ENCODE measurements around the gene ZBTB7C.

ZBTB7C gene

GRCh38 chr18:48356151-48356745 lies 52.9 kb downstream of the ZBTB7C start:
- no peak overlapping the region for H3K27ac ChIP-seq (ENCODE audit: low read depth, low read length)
- no peaks in the 10 kb centered on the region for H3K36me3 ChIP-seq (ENCODE audit: control insufficient read depth in 1 of 2, insufficient read depth in 2 of 2, low read length in 2 of 2)
- no peaks in the 10 kb centered on the region for H3K9me3 ChIP-seq (ENCODE audit: control insufficient read depth in 1 of 2, low read length in 2 of 2)
- no peak overlapping the region for H3K4me3 ChIP-seq (ENCODE audit: low read depth in 1 of 2, low read length in 2 of 2)
- H3K27me3 ChIP-seq (ENCODE audit: control insufficient read depth in 1 of 2, insufficient read depth in 2 of 2, low read length in 2 of 2), result peaks cover 0 to 4% of the 10 kb centered on the region in 2 donors
- H3K4me1 ChIP-seq (ENCODE audit: control insufficient read depth in 1 of 2, insufficient read depth in 2 of 2, low read length in 2 of 2), result peaks cover 0 to 6% of the 10 kb centered on the region in 2 donors
- H3K9ac ChIP-seq (ENCODE audit: low read depth in 1 of 2, low read length in 2 of 2), result no peak overlapping the region

- no peaks in the 10 kb centered on the region for H3K9me3 ChIP-seq (ENCODE audit: control insufficient read depth in 1 of 2, low read length in 2 of 2)
- peaks cover 0 to 1% of the 10 kb centered on the region in 2 donors for H3K27me3 ChIP-seq (ENCODE audit: control insufficient read depth in 1 of 2, insufficient read depth in 2 of 2, low read length in 2 of 2)
- H3K36me3 ChIP-seq (ENCODE audit: control insufficient read depth in 1 of 2, insufficient read depth in 2 of 2, low read length in 2 of 2), result no peaks in the 10 kb centered on the region
- H3K9ac ChIP-seq (ENCODE audit: low read depth in 1 of 2, low read length in 2 of 2), result no peak overlapping the region
- no peak overlapping the region for H3K27ac ChIP-seq (ENCODE audit: low read depth, low read length)
- H3K4me3 ChIP-seq (ENCODE audit: low read depth in 1 of 2, low read length in 2 of 2), result no peak overlapping the region
- H3K4me1 ChIP-seq (ENCODE audit: control insufficient read depth in 1 of 2, insufficient read depth in 2 of 2, low read length in 2 of 2), result peaks cover 0 to 6% of the 10 kb centered on the region in 2 donors
Measured at GRCh38 chr18:48355276-48356115, 53.7 kb downstream of the ZBTB7C start.

- no peaks in the 10 kb centered on the region for H3K36me3 ChIP-seq (ENCODE audit: control insufficient read depth in 1 of 2, insufficient read depth in 2 of 2, low read length in 2 of 2)
- no peak overlapping the region for H3K9ac ChIP-seq (ENCODE audit: low read depth in 1 of 2, low read length in 2 of 2)
- H3K4me3 ChIP-seq (ENCODE audit: low read depth in 1 of 2, low read length in 2 of 2), result no peak overlapping the region
- H3K27ac ChIP-seq (ENCODE audit: low read depth, low read length), result no peak overlapping the region
- H3K9me3 ChIP-seq (ENCODE audit: control insufficient read depth in 1 of 2, low read length in 2 of 2), result no peaks in the 10 kb centered on the region
- H3K4me1 ChIP-seq (ENCODE audit: control insufficient read depth in 1 of 2, insufficient read depth in 2 of 2, low read length in 2 of 2), result peaks cover 0 to 6% of the 10 kb centered on the region in 2 donors
- no peaks in the 10 kb centered on the region for H3K27me3 ChIP-seq (ENCODE audit: control insufficient read depth in 1 of 2, insufficient read depth in 2 of 2, low read length in 2 of 2)
Measured at GRCh38 chr18:48354746-48355260, 54.4 kb downstream of the ZBTB7C start.

GRCh38 chr18:48352051-48352755 lies 57.0 kb downstream of the ZBTB7C start:
- Histone ChIP-seq H3K27me3 (ENCODE audit: control insufficient read depth in 1 of 2, insufficient read depth in 2 of 2, low read length in 2 of 2) (no peaks in the 10 kb centered on the region), H3K27ac (ENCODE audit: low read depth, low read length) (no peak overlapping the region), H3K4me3 (ENCODE audit: low read depth in 1 of 2, low read length in 2 of 2) (no peak overlapping the region), H3K36me3 (ENCODE audit: control insufficient read depth in 1 of 2, insufficient read depth in 2 of 2, low read length in 2 of 2) (no peaks in the 10 kb centered on the region), H3K9ac (ENCODE audit: low read depth in 1 of 2, low read length in 2 of 2) (no peak overlapping the region), H3K4me1 (ENCODE audit: control insufficient read depth in 1 of 2, insufficient read depth in 2 of 2, low read length in 2 of 2) (peaks cover 0 to 5% of the 10 kb centered on the region in 2 donors), H3K9me3 (ENCODE audit: control insufficient read depth in 1 of 2, low read length in 2 of 2) (no peaks in the 10 kb centered on the region)

- no peak overlapping the region for H3K4me3 ChIP-seq (ENCODE audit: low read depth in 1 of 2, low read length in 2 of 2)
- H3K27me3 ChIP-seq (ENCODE audit: control insufficient read depth in 1 of 2, insufficient read depth in 2 of 2, low read length in 2 of 2), result no peaks in the 10 kb centered on the region
- H3K4me1 ChIP-seq (ENCODE audit: control insufficient read depth in 1 of 2, insufficient read depth in 2 of 2, low read length in 2 of 2), result no peaks in the 10 kb centered on the region
- H3K27ac ChIP-seq (ENCODE audit: low read depth, low read length), result no peak overlapping the region
- H3K9ac ChIP-seq (ENCODE audit: low read depth in 1 of 2, low read length in 2 of 2), result no peak overlapping the region
- H3K36me3 ChIP-seq (ENCODE audit: control insufficient read depth in 1 of 2, insufficient read depth in 2 of 2, low read length in 2 of 2), result no peaks in the 10 kb centered on the region
- no peaks in the 10 kb centered on the region for H3K9me3 ChIP-seq (ENCODE audit: control insufficient read depth in 1 of 2, low read length in 2 of 2)
Measured at GRCh38 chr18:48351216-48352050, 57.8 kb downstream of the ZBTB7C start.

DNA sequence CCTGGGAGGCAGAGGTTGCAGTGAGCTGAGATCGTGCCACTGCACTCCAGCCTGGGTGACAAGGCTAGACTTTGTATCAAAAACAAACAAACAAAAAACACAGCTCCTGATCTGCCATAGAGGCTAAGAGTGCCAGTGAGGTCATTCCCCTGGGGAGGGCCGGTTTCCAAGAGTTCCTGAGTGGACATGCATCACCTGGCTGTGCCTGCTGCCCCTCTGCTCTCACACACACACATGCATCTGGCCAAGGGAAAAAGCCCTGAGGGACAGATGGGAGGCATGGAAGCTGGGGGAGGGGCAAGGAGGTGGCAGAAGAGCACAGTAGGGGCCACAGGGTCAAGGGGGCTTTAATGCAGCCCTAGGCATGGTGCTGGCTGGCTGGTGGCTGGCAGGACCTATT lies 60.4 kb downstream of the ZBTB7C start:
- Histone ChIP-seq H3K9ac (ENCODE audit: low read depth in 1 of 2, low read length in 2 of 2) (no peak overlapping the region), H3K27me3 (ENCODE audit: control insufficient read depth in 1 of 2, insufficient read depth in 2 of 2, low read length in 2 of 2) (no peaks in the 10 kb centered on the region), H3K27ac (ENCODE audit: low read depth, low read length) (no peak overlapping the region), H3K36me3 (ENCODE audit: control insufficient read depth in 1 of 2, insufficient read depth in 2 of 2, low read length in 2 of 2) (no peaks in the 10 kb centered on the region), H3K4me3 (ENCODE audit: low read depth in 1 of 2, low read length in 2 of 2) (no peak overlapping the region), H3K9me3 (ENCODE audit: control insufficient read depth in 1 of 2, low read length in 2 of 2) (no peaks in the 10 kb centered on the region), H3K4me1 (ENCODE audit: control insufficient read depth in 1 of 2, insufficient read depth in 2 of 2, low read length in 2 of 2) (no peaks in the 10 kb centered on the region)

DNA sequence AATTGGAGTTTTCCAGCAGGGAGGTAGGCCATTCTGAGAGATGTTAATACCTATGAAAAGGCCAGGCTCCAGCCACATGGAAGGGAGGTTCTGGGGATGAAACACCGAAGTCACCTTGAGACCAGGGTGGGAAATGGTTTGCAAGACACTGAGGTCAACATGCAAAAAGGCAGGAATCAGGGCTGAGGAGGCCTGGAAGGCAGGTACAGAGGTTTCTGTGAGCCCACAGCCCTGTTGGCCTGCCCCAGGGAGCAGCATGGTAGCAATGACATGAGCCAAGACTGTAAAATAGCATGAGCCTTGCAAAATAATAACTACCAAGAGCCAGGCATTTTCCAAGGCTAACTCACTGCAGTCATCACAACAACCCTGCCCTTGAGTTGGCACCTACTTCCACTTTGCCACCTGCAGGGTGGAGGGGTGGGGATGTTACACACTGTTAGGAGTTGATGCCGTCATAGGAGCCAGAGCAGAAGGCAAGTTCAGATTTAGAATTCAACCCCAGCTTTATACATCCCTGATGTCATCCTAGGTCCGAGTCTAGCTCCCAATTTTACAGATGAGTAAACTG lies 61.3 kb downstream of the ZBTB7C start:
- Histone ChIP-seq H3K27me3 (ENCODE audit: control insufficient read depth in 1 of 2, insufficient read depth in 2 of 2, low read length in 2 of 2) (no peaks in the 10 kb centered on the region), H3K9me3 (ENCODE audit: control insufficient read depth in 1 of 2, low read length in 2 of 2) (no peaks in the 10 kb centered on the region), H3K4me1 (ENCODE audit: control insufficient read depth in 1 of 2, insufficient read depth in 2 of 2, low read length in 2 of 2) (peaks cover 8% of the 10 kb centered on the region in 2 donors), H3K9ac (ENCODE audit: low read depth in 1 of 2, low read length in 2 of 2) (no peak overlapping the region), H3K27ac (ENCODE audit: low read depth, low read length) (no peak overlapping the region), H3K36me3 (ENCODE audit: control insufficient read depth in 1 of 2, insufficient read depth in 2 of 2, low read length in 2 of 2) (no peaks in the 10 kb centered on the region), H3K4me3 (ENCODE audit: low read depth in 1 of 2, low read length in 2 of 2) (no peak overlapping the region)

DNA sequence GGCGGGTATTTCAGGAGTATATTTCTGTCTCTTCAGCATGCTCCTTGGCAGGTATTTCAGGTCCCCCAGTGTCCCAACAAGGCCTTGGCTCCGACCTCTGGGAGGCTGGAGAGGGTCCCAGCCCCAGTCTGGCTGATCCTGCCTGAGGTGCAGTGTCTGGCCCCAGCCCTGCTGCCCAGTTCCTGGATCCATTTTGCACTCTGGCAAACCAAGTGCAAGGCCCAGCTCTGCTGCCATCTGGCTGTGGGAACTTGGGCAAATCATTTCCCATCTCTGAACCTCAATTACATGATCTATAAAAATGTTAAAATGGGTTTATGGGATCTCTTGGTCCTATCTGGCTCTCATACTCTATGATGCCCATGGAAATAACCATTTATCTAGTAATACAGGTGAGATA lies 63.6 kb downstream of the ZBTB7C start:
- no peaks in the 10 kb centered on the region for H3K9me3 ChIP-seq (ENCODE audit: control insufficient read depth in 1 of 2, low read length in 2 of 2)
- no peak overlapping the region for H3K4me3 ChIP-seq (ENCODE audit: low read depth in 1 of 2, low read length in 2 of 2)
- no peaks in the 10 kb centered on the region for H3K27me3 ChIP-seq (ENCODE audit: control insufficient read depth in 1 of 2, insufficient read depth in 2 of 2, low read length in 2 of 2)
- no peak overlapping the region for H3K27ac ChIP-seq (ENCODE audit: low read depth, low read length)
- no peaks in the 10 kb centered on the region for H3K36me3 ChIP-seq (ENCODE audit: control insufficient read depth in 1 of 2, insufficient read depth in 2 of 2, low read length in 2 of 2)
- H3K9ac ChIP-seq (ENCODE audit: low read depth in 1 of 2, low read length in 2 of 2), result no peak overlapping the region
- peaks cover 9% of the 10 kb centered on the region in 2 donors for H3K4me1 ChIP-seq (ENCODE audit: control insufficient read depth in 1 of 2, insufficient read depth in 2 of 2, low read length in 2 of 2)

DNA sequence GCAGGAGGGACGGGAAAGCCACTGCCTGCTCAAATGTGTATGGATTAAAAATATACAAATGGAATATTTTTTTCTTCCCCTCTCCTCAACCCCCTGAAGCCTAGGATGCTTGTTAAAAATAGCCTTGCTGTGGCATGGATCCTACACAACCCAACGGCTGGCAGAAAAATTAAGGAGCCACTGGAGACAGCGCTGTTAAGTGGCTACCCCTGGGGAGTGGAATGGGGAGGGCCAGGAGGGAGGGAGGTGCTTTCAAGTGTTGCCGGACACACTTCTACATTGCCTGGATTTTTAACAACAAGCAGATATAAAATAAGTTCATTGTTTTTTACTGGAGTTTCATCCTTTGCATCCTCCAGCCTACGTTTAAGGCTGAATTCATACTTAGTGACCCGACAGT lies 66.6 kb downstream of the ZBTB7C start:
- no peak overlapping the region for H3K4me3 ChIP-seq (ENCODE audit: low read depth in 1 of 2, low read length in 2 of 2)
- no peaks in the 10 kb centered on the region for H3K27me3 ChIP-seq (ENCODE audit: control insufficient read depth in 1 of 2, insufficient read depth in 2 of 2, low read length in 2 of 2)
- H3K9me3 ChIP-seq (ENCODE audit: control insufficient read depth in 1 of 2, low read length in 2 of 2), result no peaks in the 10 kb centered on the region
- H3K36me3 ChIP-seq (ENCODE audit: control insufficient read depth in 1 of 2, insufficient read depth in 2 of 2, low read length in 2 of 2), result no peaks in the 10 kb centered on the region
- H3K27ac ChIP-seq (ENCODE audit: low read depth, low read length), result no peak overlapping the region
- no peak overlapping the region for H3K9ac ChIP-seq (ENCODE audit: low read depth in 1 of 2, low read length in 2 of 2)
- H3K4me1 ChIP-seq (ENCODE audit: control insufficient read depth in 1 of 2, insufficient read depth in 2 of 2, low read length in 2 of 2), result peaks cover 9% of the 10 kb centered on the region in 2 donors

All from duodenal mucosa (tissue), 2 donors.